ENCODE measurements around the gene MILR1.

GRCh38 chr17:64500487-64500859 lies 51.6 kb downstream of the MILR1 start:
- TF ChIP-seq CTCF (conservative IDR thresholded peaks at IDR 0.05; ENCODE audit: low read depth, low read length), result no peak
- no peak for TF ChIP-seq EZH2 (IDR thresholded peaks at IDR 0.05; ENCODE audit: low read length, unreplicated experiment)
